ENCODE data around the gene ABI3. TPM values are rescaled to one million over a fixed set of nuclear protein-coding genes. Genes with fewer than 3 reads are reported as not detected.

The ABI3 gene
- total and polyA plus RNA-seq, 9 of the 15 experiments (the other 6 are each of a cell fraction or from before 2014, with no cell fraction given): not detected

- TF ChIP-seq, protein P1, sequence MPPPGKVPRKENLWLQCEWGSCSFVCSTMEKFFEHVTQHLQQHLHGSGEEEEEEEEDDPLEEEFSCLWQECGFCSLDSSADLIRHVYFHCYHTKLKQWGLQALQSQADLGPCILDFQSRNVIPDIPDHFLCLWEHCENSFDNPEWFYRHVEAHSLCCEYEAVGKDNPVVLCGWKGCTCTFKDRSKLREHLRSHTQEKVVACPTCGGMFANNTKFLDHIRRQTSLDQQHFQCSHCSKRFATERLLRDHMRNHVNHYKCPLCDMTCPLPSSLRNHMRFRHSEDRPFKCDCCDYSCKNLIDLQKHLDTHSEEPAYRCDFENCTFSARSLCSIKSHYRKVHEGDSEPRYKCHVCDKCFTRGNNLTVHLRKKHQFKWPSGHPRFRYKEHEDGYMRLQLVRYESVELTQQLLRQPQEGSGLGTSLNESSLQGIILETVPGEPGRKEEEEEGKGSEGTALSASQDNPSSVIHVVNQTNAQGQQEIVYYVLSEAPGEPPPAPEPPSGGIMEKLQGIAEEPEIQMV (tag; conservative IDR thresholded peaks at IDR 0.05; ENCODE audit: low read depth): 0 out of 2 replicates have a peak, but pooled peaks have one; percentile 34
- TF ChIP-seq MCM7 (IDR thresholded peaks at IDR 0.05) (no peak), CREB5 (CRISPR knock-in tag; IDR thresholded peaks at IDR 0.05) (no peak), HMGXB4 (CRISPR knock-in tag; IDR thresholded peaks at IDR 0.05) (no peak), TOE1 (IDR thresholded peaks at IDR 0.05; ENCODE audit: borderline replicate concordance) (no peak), TOE1 (CRISPR knock-in tag; IDR thresholded peaks at IDR 0.05; ENCODE audit: borderline replicate concordance, low read depth) (no peak), KDM5B (IDR thresholded peaks at IDR 0.05; ENCODE audit: insufficient replicate concordance, low read depth, low read length) (no peak), JUND (IDR thresholded peaks at IDR 0.05; ENCODE audit: borderline replicate concordance, low read depth, low read length) (no peak), JUND (tag; IDR thresholded peaks at IDR 0.05; ENCODE audit: borderline replicate concordance, low read depth, low read length) (no peak), SMARCA5 (IDR thresholded peaks at IDR 0.05) (no peak), PTRF (tag; IDR thresholded peaks at IDR 0.05) (peak; percentile 73), CBFB (CRISPR knock-in tag; IDR thresholded peaks at IDR 0.05) (no peak), PTTG1 (tag; IDR thresholded peaks at IDR 0.05; ENCODE audit: low read depth) (peak; percentile 47; the same call in 1 of the 2 replicates), NR2C1 (IDR thresholded peaks at IDR 0.05) (no peak), NR2C1 (tag; IDR thresholded peaks at IDR 0.05) (peak; percentile 39), ZNF75A (CRISPR knock-in tag; IDR thresholded peaks at IDR 0.05) (no peak)
- TF ChIP-seq, protein P2, sequence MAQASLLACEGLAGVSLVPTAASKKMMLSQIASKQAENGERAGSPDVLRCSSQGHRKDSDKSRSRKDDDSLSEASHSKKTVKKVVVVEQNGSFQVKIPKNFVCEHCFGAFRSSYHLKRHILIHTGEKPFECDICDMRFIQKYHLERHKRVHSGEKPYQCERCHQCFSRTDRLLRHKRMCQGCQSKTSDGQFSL (CRISPR knock-in tag; IDR thresholded peaks at IDR 0.05): no peak
- TF ChIP-seq, protein P2 (tag; IDR thresholded peaks at IDR 0.05): peak in 1 of 2 experiments; percentile 71; a peak in 2 of 4 replicates
- TF ChIP-seq, protein P3, sequence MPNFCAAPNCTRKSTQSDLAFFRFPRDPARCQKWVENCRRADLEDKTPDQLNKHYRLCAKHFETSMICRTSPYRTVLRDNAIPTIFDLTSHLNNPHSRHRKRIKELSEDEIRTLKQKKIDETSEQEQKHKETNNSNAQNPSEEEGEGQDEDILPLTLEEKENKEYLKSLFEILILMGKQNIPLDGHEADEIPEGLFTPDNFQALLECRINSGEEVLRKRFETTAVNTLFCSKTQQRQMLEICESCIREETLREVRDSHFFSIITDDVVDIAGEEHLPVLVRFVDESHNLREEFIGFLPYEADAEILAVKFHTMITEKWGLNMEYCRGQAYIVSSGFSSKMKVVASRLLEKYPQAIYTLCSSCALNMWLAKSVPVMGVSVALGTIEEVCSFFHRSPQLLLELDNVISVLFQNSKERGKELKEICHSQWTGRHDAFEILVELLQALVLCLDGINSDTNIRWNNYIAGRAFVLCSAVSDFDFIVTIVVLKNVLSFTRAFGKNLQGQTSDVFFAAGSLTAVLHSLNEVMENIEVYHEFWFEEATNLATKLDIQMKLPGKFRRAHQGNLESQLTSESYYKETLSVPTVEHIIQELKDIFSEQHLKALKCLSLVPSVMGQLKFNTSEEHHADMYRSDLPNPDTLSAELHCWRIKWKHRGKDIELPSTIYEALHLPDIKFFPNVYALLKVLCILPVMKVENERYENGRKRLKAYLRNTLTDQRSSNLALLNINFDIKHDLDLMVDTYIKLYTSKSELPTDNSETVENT (CRISPR knock-in tag; IDR thresholded peaks at IDR 0.05): no peak
Observed at GRCh38 chr17:49234509-49235080, 24.1 kb downstream of the ABI3 start (continued).

All from K562 (cell line).